ENCODE results near the gene SH3D19. TPM values are rescaled to one million over a fixed set of nuclear protein-coding genes. Genes with fewer than 3 reads are reported as not detected.

Gene SH3D19
- total RNA-seq, 4 donors from 2014 or later = 35.1 to 113 (median 38.6) TPM

DNA sequence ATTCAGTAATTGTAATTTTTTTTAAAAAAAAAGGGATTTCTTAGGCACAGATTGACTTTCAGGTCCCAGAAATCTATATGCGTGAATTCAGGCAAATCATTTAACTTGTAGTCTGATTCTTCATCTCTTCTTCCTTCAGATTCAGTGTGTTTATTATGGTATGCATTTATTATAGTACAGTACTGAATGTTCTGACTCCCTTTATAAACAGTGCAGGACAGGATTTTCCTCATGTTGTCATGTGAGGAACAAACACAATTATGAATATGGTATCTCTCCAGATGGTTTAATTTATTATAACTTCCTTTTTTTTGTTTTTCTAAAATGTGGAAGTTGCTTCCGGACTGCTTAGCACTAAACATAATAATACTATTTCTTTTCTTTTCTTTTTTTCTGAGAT lies 171.8 kb downstream of the SH3D19 start:
- no peaks in the 10 kb centered on the region for H3K27me3 ChIP-seq
- TF ChIP-seq, protein P1, sequence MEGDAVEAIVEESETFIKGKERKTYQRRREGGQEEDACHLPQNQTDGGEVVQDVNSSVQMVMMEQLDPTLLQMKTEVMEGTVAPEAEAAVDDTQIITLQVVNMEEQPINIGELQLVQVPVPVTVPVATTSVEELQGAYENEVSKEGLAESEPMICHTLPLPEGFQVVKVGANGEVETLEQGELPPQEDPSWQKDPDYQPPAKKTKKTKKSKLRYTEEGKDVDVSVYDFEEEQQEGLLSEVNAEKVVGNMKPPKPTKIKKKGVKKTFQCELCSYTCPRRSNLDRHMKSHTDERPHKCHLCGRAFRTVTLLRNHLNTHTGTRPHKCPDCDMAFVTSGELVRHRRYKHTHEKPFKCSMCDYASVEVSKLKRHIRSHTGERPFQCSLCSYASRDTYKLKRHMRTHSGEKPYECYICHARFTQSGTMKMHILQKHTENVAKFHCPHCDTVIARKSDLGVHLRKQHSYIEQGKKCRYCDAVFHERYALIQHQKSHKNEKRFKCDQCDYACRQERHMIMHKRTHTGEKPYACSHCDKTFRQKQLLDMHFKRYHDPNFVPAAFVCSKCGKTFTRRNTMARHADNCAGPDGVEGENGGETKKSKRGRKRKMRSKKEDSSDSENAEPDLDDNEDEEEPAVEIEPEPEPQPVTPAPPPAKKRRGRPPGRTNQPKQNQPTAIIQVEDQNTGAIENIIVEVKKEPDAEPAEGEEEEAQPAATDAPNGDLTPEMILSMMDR (IDR thresholded peaks at IDR 0.05) = no peak
- no peaks in the 10 kb centered on the region for H3K9me3 ChIP-seq
- peaks cover 0 to 25% (median 0%) of the 10 kb centered on the region in 3 donors for H3K4me1 ChIP-seq
- DNase-seq = no peak
- peak overlapping the region in 1 of 4 donors; percentile 36 for H3K27ac ChIP-seq
- H3K4me3 ChIP-seq = no peak overlapping the region
- WGBS, 2 donors = 70 to 77% methylated on average over 2 of the region's 2 CpGs
- intact Hi-C loops (cut with DNase I) = no loop called here
- H3K36me3 ChIP-seq = peaks cover 0 to 33% (median 0%) of the 10 kb centered on the region in 3 donors

DNA sequence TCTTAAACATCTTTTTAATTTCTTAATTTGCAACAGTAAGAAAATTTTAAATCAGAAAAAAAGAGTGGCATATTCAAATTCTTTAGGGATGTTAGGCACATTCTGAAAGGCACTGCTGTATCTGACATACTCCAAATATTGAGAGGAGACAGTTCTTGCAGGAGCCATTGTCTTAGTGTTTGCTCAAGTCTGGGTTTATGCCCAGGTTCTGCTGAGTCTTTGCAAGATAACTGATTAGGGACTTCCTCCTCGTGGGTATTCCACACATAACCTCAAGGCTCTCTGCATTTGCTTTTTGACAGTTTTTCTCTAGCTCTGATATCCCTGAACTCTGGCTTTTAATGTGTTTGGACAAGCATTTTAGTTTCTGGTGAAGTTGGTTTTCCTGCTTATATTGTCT lies 173.4 kb downstream of the SH3D19 start:
- peak overlapping the region in 1 of 4 donors; percentile 36 for H3K27ac ChIP-seq
- WGBS, 2 donors = 0% methylated on average over 1 of the region's 1 CpG
- DNase-seq = no peak
- intact Hi-C loops (cut with DNase I) = no loop called here
- TF ChIP-seq POLR2A (IDR thresholded peaks at IDR 0.05) = no peak
- TF ChIP-seq, protein P1 (IDR thresholded peaks at IDR 0.05) = no peak
- H3K9me3 ChIP-seq = no peaks in the 10 kb centered on the region
- peaks cover 0 to 38% (median 0%) of the 10 kb centered on the region in 3 donors for H3K36me3 ChIP-seq
- H3K4me1 ChIP-seq = peaks cover 0 to 25% (median 0%) of the 10 kb centered on the region in 3 donors
- H3K4me3 ChIP-seq = no peak overlapping the region
- no peaks in the 10 kb centered on the region for H3K27me3 ChIP-seq

DNA sequence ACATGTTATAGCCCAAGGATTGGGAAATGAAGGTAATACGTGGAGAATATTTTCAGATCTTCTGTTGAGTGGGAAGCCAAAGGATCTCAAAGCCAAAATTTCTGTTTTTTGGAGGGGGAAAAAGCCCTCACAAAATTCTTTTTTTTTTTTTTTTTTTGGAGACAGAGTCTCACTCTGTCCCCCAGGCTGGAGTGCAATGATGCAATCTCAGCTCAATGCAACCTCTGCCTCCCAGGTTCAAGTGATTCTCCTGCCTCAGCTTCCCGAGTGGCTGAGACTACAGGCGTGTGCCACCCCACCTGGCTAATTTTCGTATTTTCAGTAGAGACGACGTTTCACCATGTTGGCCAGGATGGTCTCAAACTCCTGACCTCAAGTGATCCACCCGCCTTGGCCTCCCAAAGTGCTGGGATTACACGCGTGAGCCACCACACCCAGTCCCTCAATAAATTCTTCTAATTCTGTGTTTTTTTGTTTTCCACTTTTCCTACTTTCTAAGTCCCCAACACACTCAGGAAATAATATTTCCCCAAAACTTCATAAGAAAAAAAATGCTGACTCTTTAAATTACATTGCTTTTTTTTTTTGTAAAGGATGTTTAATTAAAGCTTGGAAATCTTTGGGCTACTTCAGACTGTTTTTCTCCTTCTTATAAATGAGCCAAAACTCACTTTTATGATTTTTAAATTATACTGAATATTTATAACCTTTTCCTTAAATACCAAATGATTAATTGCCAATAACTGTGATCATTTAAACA lies 174.4 kb downstream of the SH3D19 start:
- no peak for DNase-seq
- Histone ChIP-seq H3K36me3 (peaks cover 0 to 49% (median 0%) of the 10 kb centered on the region in 3 donors), H3K27me3 (no peaks in the 10 kb centered on the region), H3K4me1 (peaks cover 0 to 25% (median 0%) of the 10 kb centered on the region in 3 donors), H3K27ac (no peak overlapping the region), H3K4me3 (no peak overlapping the region), H3K9me3 (no peaks in the 10 kb centered on the region)
- TF ChIP-seq, protein P1 (IDR thresholded peaks at IDR 0.05) = no peak
- no peak for TF ChIP-seq POLR2A (IDR thresholded peaks at IDR 0.05)
- WGBS, 2 donors = 87 to 93% methylated on average over 9 of the region's 9 CpGs
- intact Hi-C loops (cut with DNase I) = no loop called here

DNA sequence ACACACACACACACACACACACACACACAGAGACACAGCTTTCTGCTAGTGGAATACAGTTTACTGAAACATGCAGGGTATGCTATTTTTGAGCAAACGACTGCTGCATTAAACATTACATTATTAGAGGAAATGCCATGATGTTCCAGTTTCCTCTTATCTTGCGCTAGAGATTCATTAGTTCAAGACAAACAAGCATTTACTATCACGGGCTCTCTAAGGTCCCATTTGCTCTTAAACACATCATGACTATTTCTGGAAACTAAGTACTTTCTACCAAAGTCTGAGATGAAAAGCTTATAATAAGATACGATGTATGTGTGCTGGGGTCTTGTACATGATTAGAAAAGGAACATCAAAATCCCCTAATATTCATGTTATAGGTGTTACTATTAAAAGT lies 177.1 kb downstream of the SH3D19 start:
- DNase-seq = no peak
- intact Hi-C loops (cut with DNase I) = no loop called here
- WGBS, 2 donors = 92 to 97% methylated on average over 4 of the region's 4 CpGs
- no peak overlapping the region for H3K27ac ChIP-seq
- peaks cover 0 to 14% (median 0%) of the 10 kb centered on the region in 3 donors for H3K4me1 ChIP-seq
- H3K36me3 ChIP-seq = peaks cover 0 to 66% (median 4%) of the 10 kb centered on the region in 3 donors
- H3K27me3 ChIP-seq = no peaks in the 10 kb centered on the region
- TF ChIP-seq, protein P1 (IDR thresholded peaks at IDR 0.05) = no peak
- no peak for TF ChIP-seq POLR2A (IDR thresholded peaks at IDR 0.05)
- no peaks in the 10 kb centered on the region for H3K9me3 ChIP-seq
- no peak overlapping the region for H3K4me3 ChIP-seq

DNA sequence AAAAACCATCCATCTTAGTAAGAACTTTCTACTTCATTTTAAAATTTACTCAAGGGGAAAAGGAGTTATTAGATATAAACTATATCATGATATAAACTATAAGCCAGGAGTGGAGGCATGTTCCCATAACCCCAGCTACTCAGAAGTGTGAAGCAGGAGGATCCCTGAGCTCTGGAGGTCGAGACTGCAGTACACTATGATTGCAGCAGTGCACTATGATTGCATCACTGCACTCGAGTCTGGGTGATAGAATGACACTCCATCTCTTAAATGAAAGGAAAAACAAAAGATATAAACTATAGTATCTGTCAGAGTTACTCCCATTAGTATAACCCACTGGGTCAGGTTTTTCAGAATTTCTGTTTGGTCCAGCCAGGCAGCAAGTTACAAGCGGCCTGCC lies 178.4 kb downstream of the SH3D19 start:
- Histone ChIP-seq H3K36me3 (peaks cover 0 to 79% (median 4%) of the 10 kb centered on the region in 3 donors), H3K4me3 (no peak overlapping the region), H3K27me3 (no peaks in the 10 kb centered on the region), H3K27ac (no peak overlapping the region), H3K9me3 (no peaks in the 10 kb centered on the region), H3K4me1 (peaks cover 0 to 2% (median 0%) of the 10 kb centered on the region in 3 donors)
- intact Hi-C loops (cut with DNase I) = no loop called here
- no peak for DNase-seq
- 73 to 82% methylated on average over 3 of the region's 3 CpGs for WGBS, 2 donors
- TF ChIP-seq, protein P1 (IDR thresholded peaks at IDR 0.05) = no peak
- TF ChIP-seq POLR2A (IDR thresholded peaks at IDR 0.05) = no peak

Data from esophagus squamous epithelium (tissue), 5 donors.